OCI-LY3 (cell line): ENCODE measurements around the gene NRXN3.

ENCODE experiments used
- EZH2phosphoT487 ChIP-seq: fragments of 200-600 bp; shearing (Covaris generic); IDR thresholded peaks from 2 replicates; pipeline ENCODE4 v1.6.1; 2018; ENCODE audit warnings: antibody characterized with exemption, mixed run types, low read depth
- TF ChIP-seq, protein P1 (sequence below): fragments of 200-600, 300-600 bp; sonication (generic); IDR thresholded peaks from 2 replicates; pipeline ENCODE4 v1.5.1; 2014; ENCODE audit warnings: antibody characterized with exemption, low read length, low read depth

DNA sequence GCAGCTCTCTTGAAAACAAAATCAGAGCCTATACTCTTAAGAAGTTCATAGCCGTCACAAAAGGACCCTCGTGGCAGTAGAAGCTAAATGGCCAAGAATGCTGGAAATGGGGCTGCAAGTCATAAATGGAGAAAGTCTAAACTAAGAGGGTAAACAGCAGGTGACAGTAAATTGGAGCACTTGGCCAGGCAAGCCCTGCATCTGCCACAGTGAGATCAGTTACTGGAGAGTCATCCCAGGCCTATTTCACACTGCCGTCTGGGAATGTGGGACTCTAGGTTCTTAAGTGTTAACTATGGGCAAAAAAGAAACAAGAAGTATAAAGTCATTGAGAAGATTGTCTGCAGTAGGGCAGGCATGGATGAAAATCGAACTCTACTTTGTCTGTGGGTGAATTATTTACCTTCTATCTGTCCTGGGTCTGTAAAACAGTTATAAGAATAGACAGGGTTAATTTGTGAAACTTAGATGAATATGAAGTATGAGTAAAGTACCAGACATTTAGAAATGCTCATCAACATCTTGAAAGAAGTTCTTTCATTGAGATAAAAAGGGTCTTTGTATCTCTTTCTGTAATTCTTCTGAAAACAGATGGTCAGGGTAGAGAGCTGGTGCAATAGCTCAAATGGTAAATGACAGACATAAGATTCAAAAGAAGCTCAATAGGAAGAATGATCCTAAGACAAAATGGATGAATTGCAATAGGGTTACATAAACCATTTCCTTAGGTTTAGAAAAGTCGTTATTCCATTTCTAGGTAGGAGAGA is 1248.7 kb downstream of the NRXN3 start:
- TF ChIP-seq, protein P1, sequence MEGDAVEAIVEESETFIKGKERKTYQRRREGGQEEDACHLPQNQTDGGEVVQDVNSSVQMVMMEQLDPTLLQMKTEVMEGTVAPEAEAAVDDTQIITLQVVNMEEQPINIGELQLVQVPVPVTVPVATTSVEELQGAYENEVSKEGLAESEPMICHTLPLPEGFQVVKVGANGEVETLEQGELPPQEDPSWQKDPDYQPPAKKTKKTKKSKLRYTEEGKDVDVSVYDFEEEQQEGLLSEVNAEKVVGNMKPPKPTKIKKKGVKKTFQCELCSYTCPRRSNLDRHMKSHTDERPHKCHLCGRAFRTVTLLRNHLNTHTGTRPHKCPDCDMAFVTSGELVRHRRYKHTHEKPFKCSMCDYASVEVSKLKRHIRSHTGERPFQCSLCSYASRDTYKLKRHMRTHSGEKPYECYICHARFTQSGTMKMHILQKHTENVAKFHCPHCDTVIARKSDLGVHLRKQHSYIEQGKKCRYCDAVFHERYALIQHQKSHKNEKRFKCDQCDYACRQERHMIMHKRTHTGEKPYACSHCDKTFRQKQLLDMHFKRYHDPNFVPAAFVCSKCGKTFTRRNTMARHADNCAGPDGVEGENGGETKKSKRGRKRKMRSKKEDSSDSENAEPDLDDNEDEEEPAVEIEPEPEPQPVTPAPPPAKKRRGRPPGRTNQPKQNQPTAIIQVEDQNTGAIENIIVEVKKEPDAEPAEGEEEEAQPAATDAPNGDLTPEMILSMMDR: no peak
- TF ChIP-seq EZH2phosphoT487: no peak
